ENCODE measurements around the gene TOMM40. TPM values are rescaled to one million over a fixed set of nuclear protein-coding genes. Genes with fewer than 3 reads are reported as not detected.
A peak's percentile ranks its signal among the peaks of the same experiment; 100 is the strongest.

Gene TOMM40
- total and polyA plus RNA-seq, 2 of the 13 experiments (the other 11 are each of a cell fraction or from before 2014, with no cell fraction given), result 72.0 to 110 TPM

GRCh38 chr19:44856421-44857083 is 34.5 kb upstream of the TOMM40 start (continued):
- TF ChIP-seq ZNF142 (CRISPR knock-in tag; IDR thresholded peaks at IDR 0.05), result no peak
- TF ChIP-seq ZNF577 (CRISPR knock-in tag; IDR thresholded peaks at IDR 0.05; ENCODE audit: borderline replicate concordance, low read depth), result no peak
- TF ChIP-seq ZMYM2 (CRISPR knock-in tag; IDR thresholded peaks at IDR 0.05), result no peak
- no peak for TF ChIP-seq ZNF512 (CRISPR knock-in tag; IDR thresholded peaks at IDR 0.05)
- TF ChIP-seq SOX6 (IDR thresholded peaks at IDR 0.05), result no peak
- no peak for TF ChIP-seq SOX6 (CRISPR knock-in tag; IDR thresholded peaks at IDR 0.05)
- 0 out of 2 replicates have a peak, but pooled peaks have one; percentile 20 for TF ChIP-seq POGZ (CRISPR knock-in tag; IDR thresholded peaks at IDR 0.05)
- no peak for TF ChIP-seq ZNF558 (CRISPR knock-in tag; IDR thresholded peaks at IDR 0.05; ENCODE audit: borderline replicate concordance)
- no peak for TF ChIP-seq MATR3 (CRISPR knock-in tag; IDR thresholded peaks at IDR 0.05)
- peak; percentile 69; the same call in 1 of the 2 replicates for TF ChIP-seq SP5 (CRISPR knock-in tag; IDR thresholded peaks at IDR 0.05; ENCODE audit: borderline replicate concordance, low read depth)
- TF ChIP-seq, protein P1, sequence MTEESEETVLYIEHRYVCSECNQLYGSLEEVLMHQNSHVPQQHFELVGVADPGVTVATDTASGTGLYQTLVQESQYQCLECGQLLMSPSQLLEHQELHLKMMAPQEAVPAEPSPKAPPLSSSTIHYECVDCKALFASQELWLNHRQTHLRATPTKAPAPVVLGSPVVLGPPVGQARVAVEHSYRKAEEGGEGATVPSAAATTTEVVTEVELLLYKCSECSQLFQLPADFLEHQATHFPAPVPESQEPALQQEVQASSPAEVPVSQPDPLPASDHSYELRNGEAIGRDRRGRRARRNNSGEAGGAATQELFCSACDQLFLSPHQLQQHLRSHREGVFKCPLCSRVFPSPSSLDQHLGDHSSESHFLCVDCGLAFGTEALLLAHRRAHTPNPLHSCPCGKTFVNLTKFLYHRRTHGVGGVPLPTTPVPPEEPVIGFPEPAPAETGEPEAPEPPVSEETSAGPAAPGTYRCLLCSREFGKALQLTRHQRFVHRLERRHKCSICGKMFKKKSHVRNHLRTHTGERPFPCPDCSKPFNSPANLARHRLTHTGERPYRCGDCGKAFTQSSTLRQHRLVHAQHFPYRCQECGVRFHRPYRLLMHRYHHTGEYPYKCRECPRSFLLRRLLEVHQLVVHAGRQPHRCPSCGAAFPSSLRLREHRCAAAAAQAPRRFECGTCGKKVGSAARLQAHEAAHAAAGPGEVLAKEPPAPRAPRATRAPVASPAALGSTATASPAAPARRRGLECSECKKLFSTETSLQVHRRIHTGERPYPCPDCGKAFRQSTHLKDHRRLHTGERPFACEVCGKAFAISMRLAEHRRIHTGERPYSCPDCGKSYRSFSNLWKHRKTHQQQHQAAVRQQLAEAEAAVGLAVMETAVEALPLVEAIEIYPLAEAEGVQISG (CRISPR knock-in tag; IDR thresholded peaks at IDR 0.05), result 0 out of 2 replicates have a peak, but pooled peaks have one; percentile 10
- TF ChIP-seq, protein P2, sequence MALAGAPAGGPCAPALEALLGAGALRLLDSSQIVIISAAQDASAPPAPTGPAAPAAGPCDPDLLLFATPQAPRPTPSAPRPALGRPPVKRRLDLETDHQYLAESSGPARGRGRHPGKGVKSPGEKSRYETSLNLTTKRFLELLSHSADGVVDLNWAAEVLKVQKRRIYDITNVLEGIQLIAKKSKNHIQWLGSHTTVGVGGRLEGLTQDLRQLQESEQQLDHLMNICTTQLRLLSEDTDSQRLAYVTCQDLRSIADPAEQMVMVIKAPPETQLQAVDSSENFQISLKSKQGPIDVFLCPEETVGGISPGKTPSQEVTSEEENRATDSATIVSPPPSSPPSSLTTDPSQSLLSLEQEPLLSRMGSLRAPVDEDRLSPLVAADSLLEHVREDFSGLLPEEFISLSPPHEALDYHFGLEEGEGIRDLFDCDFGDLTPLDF (CRISPR knock-in tag; IDR thresholded peaks at IDR 0.05), result no peak
- TF ChIP-seq ZNF589 (CRISPR knock-in tag; conservative IDR thresholded peaks at IDR 0.05), result no peak
- 0 out of 4 replicates have a peak, but pooled peaks of 1 of the 2 experiments have one; percentile 7 for TF ChIP-seq EP300 (IDR thresholded peaks at IDR 0.05; ENCODE audit: low read depth in 2 of 2, low read length in 2 of 2)
- no peak for TF ChIP-seq EP300 (CRISPR knock-in tag; IDR thresholded peaks at IDR 0.05; ENCODE audit: borderline replicate concordance)
- no peak for TF ChIP-seq FOXP1 (IDR thresholded peaks at IDR 0.05)
- TF ChIP-seq FOXP1 (CRISPR knock-in tag; IDR thresholded peaks at IDR 0.05), result no peak
- no peak for TF ChIP-seq RBFOX2 (IDR thresholded peaks at IDR 0.05; ENCODE audit: low read depth, low read length)

Measured in HepG2 (cell line).